Activated CD8-positive, alpha-beta T cell treated with anti-CD3 and anti-CD28 coated beads, Interleukin-2, amount 10 ng/mL, durations not matched to agents 7 days and 5 days (primary cell): ENCODE data around the gene AANAT. TPM values are rescaled to one million over a fixed set of nuclear protein-coding genes. Genes with fewer than 3 reads are reported as not detected.

Experiments
- ATAC-seq: fragments of 150-1000 bp; cut with Tn5 transposase; one replicate; pipeline ENCODE4 v1.10.0; 2021; ENCODE audit warnings: moderate library complexity
- CTCF ChIA-PET: fragments of 350-600 bp; sonication (Branson Sonifier 250); formaldehyde crosslinking; loops from one replicate; lab custom pipeline; 2021; ENCODE audit warnings: antibody characterized with exemption; lab: Charles Lee
- POLR2A ChIA-PET: fragments of 350-600 bp; sonication (Branson Sonifier 250); formaldehyde crosslinking; loops from one replicate; lab custom pipeline; 2021; ENCODE audit warnings: antibody characterized with exemption; lab: Charles Lee
- DNase-seq: peaks from one replicate; pipeline ENCODE4 v3.0.0-alpha.2; 2020
- H3K27ac Mint-ChIP-seq: one replicate; pipeline ENCODE4 v1.8.0; 2021; ENCODE audit warnings: mild to moderate bottlenecking, mixed read lengths
- H3K27me3 Mint-ChIP-seq: one replicate; pipeline ENCODE4 v1.8.0; 2021; ENCODE audit warnings: low read depth, mixed read lengths
- H3K36me3 Mint-ChIP-seq: one replicate; pipeline ENCODE4 v1.8.0; 2021; ENCODE audit warnings: low read depth, mixed read lengths
- H3K4me1 Mint-ChIP-seq: one replicate; pipeline ENCODE4 v1.8.0; 2021; ENCODE audit warnings: low read depth, mixed read lengths
- H3K4me3 Mint-ChIP-seq: one replicate; pipeline ENCODE4 v1.8.0; 2021; ENCODE audit warnings: mild to moderate bottlenecking, mixed read lengths
- H3K9me3 Mint-ChIP-seq: one replicate; pipeline ENCODE4 v1.8.0; 2022; ENCODE audit warnings: mixed read lengths; ENCODE audit not compliant: insufficient read depth
- total RNA-seq, 2 experiments: library from RNA; stranded (reverse); gene quantifications; one replicate each; pipeline ENCODE4 v1.2.3, GENCODE V29; 2021

The AANAT gene
- total RNA-seq, 2 experiments from 2014 or later: not detected

- DNase-seq (no peak), ATAC-seq (no peak)
- Mint-ChIP-seq H3K36me3 (peaks cover 4% of the 10 kb centered on the region), H3K27ac (no peak overlapping the region), H3K4me1 (peaks cover 2% of the 10 kb centered on the region), H3K4me3 (no peak overlapping the region), H3K9me3 (no peaks in the 10 kb centered on the region), H3K27me3 (no peaks in the 10 kb centered on the region)
- POLR2A ChIA-PET: no interaction called here
- CTCF ChIA-PET: no interaction called here
These were observed 34.6 kb upstream of the AANAT start for GRCh38 chr17:76432712-76433336.

GRCh38 chr17:76433693-76434092 lies 33.7 kb upstream of the AANAT start:
- H3K27ac Mint-ChIP-seq: no peak overlapping the region
- H3K9me3 Mint-ChIP-seq: no peaks in the 10 kb centered on the region
- CTCF ChIA-PET: no interaction called here

GRCh38 chr17:76434870-76435269 lies 32.5 kb upstream of the AANAT start:
- Mint-ChIP-seq H3K9me3 (no peaks in the 10 kb centered on the region), H3K27me3 (no peaks in the 10 kb centered on the region), H3K36me3 (peaks cover 3% of the 10 kb centered on the region), H3K4me3 (no peak overlapping the region), H3K27ac (no peak overlapping the region), H3K4me1 (peaks cover 5% of the 10 kb centered on the region)
- CTCF ChIA-PET: interaction anchor here (0.9 to 1.4 kb wide), 3 partner anchors 26 to 132 kb away, joined by 3 to 4 read pairs (median 4); no protein-coding TSS in a partner anchor
- POLR2A ChIA-PET: no interaction called here
- ATAC-seq: no peak
- no peak for DNase-seq

More at GRCh38 chr17:76433693-76434092, 33.7 kb upstream of the AANAT start:
- POLR2A ChIA-PET: no interaction called here
- DNase-seq: no peak
- Mint-ChIP-seq H3K27me3 (no peaks in the 10 kb centered on the region), H3K4me3 (no peak overlapping the region), H3K36me3 (peaks cover 4% of the 10 kb centered on the region), H3K4me1 (peaks cover 2% of the 10 kb centered on the region)
- no peak for ATAC-seq

- no peak overlapping the region for H3K27ac Mint-ChIP-seq
- peaks cover 5% of the 10 kb centered on the region for H3K4me1 Mint-ChIP-seq
- CTCF ChIA-PET: interaction anchor here (0.9 to 1.4 kb wide), 3 partner anchors 14 to 133 kb away, joined by 3 to 4 read pairs (median 4); no protein-coding TSS in a partner anchor
- no peaks in the 10 kb centered on the region for H3K27me3 Mint-ChIP-seq
- ATAC-seq (no peak), DNase-seq (no peak)
- H3K9me3 Mint-ChIP-seq: no peaks in the 10 kb centered on the region
- H3K36me3 Mint-ChIP-seq: no peaks in the 10 kb centered on the region
- POLR2A ChIA-PET: no interaction called here
- H3K4me3 Mint-ChIP-seq: no peak overlapping the region
These were observed 31.7 kb upstream of the AANAT start for GRCh38 chr17:76435751-76436150.

- CTCF ChIA-PET: interaction anchor here (1.5 to 3.1 kb wide), 3 partner anchors 29 to 52 kb away, joined by 5 to 11 read pairs (median 10); partner anchors contain the start of gene SPHK1
- ATAC-seq (no peak), DNase-seq (no peak)
- Mint-ChIP-seq H3K27ac (no peak overlapping the region), H3K36me3 (peaks cover 6% of the 10 kb centered on the region), H3K9me3 (no peaks in the 10 kb centered on the region), H3K4me3 (no peak overlapping the region), H3K27me3 (no peaks in the 10 kb centered on the region), H3K4me1 (peaks cover 21% of the 10 kb centered on the region)
- POLR2A ChIA-PET: no interaction called here
These were observed 29.7 kb upstream of the AANAT start for GRCh38 chr17:76437467-76438402.

GRCh38 chr17:76438906-76439305 lies 28.5 kb upstream of the AANAT start:
- Mint-ChIP-seq H3K27me3 (no peaks in the 10 kb centered on the region), H3K27ac (no peak overlapping the region), H3K4me1 (peaks cover 30% of the 10 kb centered on the region), H3K9me3 (no peaks in the 10 kb centered on the region), H3K36me3 (peaks cover 6% of the 10 kb centered on the region), H3K4me3 (no peak overlapping the region)
- POLR2A ChIA-PET: no interaction called here
- ATAC-seq: no peak
- CTCF ChIA-PET: interaction anchor here (1.0 to 3.1 kb wide), 4 partner anchors 30 to 110 kb away, joined by 3 to 11 read pairs (median 8); partner anchors contain the start of gene SPHK1
- DNase-seq: no peak

GRCh38 chr17:76439314-76439928 lies 28.0 kb upstream of the AANAT start:
- DNase-seq: no peak
- Mint-ChIP-seq H3K27me3 (no peaks in the 10 kb centered on the region), H3K27ac (no peak overlapping the region)

GRCh38 chr17:76440751-76441362 lies 26.5 kb upstream of the AANAT start:
- H3K27ac Mint-ChIP-seq: no peak overlapping the region
- peaks cover 42% of the 10 kb centered on the region for H3K4me1 Mint-ChIP-seq
- DNase-seq (no peak), ATAC-seq (no peak)
- ChIA-PET CTCF (interaction anchor here (1.0 kb wide), 1 partner anchor 9 kb away, joined by 4 read pairs; no protein-coding TSS in a partner anchor), POLR2A (no interaction called here)
- H3K36me3 Mint-ChIP-seq: peaks cover 6% of the 10 kb centered on the region
- H3K9me3 Mint-ChIP-seq: no peaks in the 10 kb centered on the region
- no peak overlapping the region for H3K4me3 Mint-ChIP-seq
- no peaks in the 10 kb centered on the region for H3K27me3 Mint-ChIP-seq

More at GRCh38 chr17:76439314-76439928, 28.0 kb upstream of the AANAT start:
- ChIA-PET CTCF (interaction anchor here (1.0 to 3.1 kb wide), 3 partner anchors 31 to 110 kb away, joined by 3 to 11 read pairs (median 10); no protein-coding TSS in a partner anchor), POLR2A (no interaction called here)
- H3K36me3 Mint-ChIP-seq: peaks cover 6% of the 10 kb centered on the region
- peaks cover 33% of the 10 kb centered on the region for H3K4me1 Mint-ChIP-seq
- no peak overlapping the region for H3K4me3 Mint-ChIP-seq
- H3K9me3 Mint-ChIP-seq: no peaks in the 10 kb centered on the region
- no peak for ATAC-seq

- DNase-seq: no peak
- Mint-ChIP-seq H3K27me3 (no peaks in the 10 kb centered on the region), H3K4me3 (no peak overlapping the region), H3K4me1 (peaks cover 44% of the 10 kb centered on the region), H3K36me3 (peaks cover 6% of the 10 kb centered on the region), H3K27ac (no peak overlapping the region), H3K9me3 (no peaks in the 10 kb centered on the region)
- no peak for ATAC-seq
- POLR2A ChIA-PET: interaction anchor here (0.8 kb wide), 1 partner anchor 27 kb away, joined by 3 read pairs; no protein-coding TSS in a partner anchor
- CTCF ChIA-PET: interaction anchor here (1.0 to 2.3 kb wide), 3 partner anchors 35 to 56 kb away, joined by 3 to 7 read pairs (median 4); no protein-coding TSS in a partner anchor
These were observed 25.6 kb upstream of the AANAT start for GRCh38 chr17:76441686-76442340.

GRCh38 chr17:76442341-76443338 lies 24.8 kb upstream of the AANAT start:
- ATAC-seq: peak; percentile 33
- Mint-ChIP-seq H3K9me3 (no peaks in the 10 kb centered on the region), H3K4me3 (no peak overlapping the region), H3K4me1 (peaks cover 53% of the 10 kb centered on the region), H3K27me3 (no peaks in the 10 kb centered on the region), H3K36me3 (peaks cover 6% of the 10 kb centered on the region), H3K27ac (peak overlapping the region; percentile 84)
- POLR2A ChIA-PET: interaction anchor here (0.6 to 0.8 kb wide), 2 partner anchors 28 to 61 kb away, joined by 3 read pairs; no protein-coding TSS in a partner anchor
- no peak for DNase-seq
- CTCF ChIA-PET: interaction anchor here (1.0 to 2.3 kb wide), 4 partner anchors 34 to 57 kb away, joined by 3 to 7 read pairs (median 4); no protein-coding TSS in a partner anchor
